Ecto neural progenitor cell (in vitro differentiated cells): ENCODE results near the gene CEACAM3.
A peak's percentile ranks its signal among the peaks of the same experiment; 100 is the strongest.

Source experiments
- DNase-seq: peaks from one replicate; pipeline ENCODE4 v3.0.0-alpha.2; 2018; ENCODE audit warnings: low spot score

Gene CEACAM3

DNA sequence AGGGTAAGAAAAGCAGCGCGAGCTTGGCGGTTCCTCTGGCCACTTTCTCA is 48.4 kb downstream of the CEACAM3 start, which contains the start of gene DMRTC2:
DMRTC2 (plus strand) TSS at position 42 of the 50 bp plus-strand sequence. CDS start 2,387 bp downstream, outside the sequence.
- no peak for DNase-seq

DNA sequence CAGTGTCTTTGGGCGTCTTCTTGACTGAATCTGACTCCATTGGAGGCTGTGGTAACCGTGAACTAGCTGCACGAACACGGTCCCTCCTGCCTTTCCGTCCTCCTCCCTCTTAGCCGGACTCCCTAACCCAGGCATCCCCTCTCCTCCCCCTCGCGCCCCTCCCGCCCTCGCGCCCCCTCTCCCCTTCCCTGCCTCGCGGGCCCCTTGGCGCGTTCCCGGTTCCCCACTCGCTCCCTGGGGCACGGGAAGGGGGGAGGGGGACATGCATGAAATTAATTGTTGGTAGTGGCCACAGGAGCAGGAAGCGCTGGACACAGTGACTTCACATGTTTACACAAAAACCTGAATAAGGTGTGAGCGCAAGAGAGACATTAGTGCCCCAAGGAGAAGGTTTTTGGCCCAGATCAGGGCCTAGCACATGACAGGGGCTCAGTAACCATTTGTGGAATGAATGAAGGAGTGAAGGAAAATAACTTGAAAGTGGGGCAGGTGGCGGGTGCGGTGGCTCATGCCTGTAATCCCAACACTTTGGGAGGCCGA is 48.7 kb downstream of the CEACAM3 start:
- DNase-seq = no peak

DNA sequence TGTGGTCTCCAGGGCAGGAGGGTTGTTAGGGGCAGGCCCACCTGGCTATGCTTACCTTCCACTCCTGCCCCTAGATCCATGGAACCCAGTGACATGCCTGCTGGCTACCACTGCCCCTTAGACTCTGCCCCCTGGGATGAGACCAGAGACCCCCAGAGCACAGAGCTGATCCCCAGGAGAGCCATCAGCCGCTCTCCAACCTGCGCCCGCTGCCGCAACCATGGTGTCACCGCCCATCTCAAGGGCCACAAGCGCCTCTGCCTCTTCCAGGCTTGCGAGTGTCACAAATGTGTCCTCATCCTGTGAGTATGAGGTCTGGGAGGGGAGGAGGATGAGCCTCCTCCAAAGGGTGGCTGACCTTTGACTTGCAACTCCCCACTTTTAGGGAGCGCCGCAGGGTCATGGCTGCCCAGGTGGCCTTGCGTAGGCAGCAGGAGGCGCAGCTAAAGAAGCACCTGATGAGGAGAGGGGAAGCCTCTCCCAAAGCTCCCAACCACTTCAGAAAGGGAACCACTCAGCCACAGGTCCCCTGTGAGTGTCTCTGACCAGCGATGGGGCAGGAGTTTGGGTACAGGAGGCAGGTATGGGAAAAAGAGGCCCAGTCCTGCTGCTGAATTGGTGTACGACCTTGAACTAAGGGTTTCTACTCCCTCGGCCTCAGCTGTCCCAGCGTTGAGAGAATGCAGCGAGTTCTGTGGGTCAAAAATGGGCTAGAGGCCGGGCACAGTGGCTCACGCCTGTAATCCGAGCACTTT is 51.1 kb downstream of the CEACAM3 start:
- DNase-seq = no peak

DNA sequence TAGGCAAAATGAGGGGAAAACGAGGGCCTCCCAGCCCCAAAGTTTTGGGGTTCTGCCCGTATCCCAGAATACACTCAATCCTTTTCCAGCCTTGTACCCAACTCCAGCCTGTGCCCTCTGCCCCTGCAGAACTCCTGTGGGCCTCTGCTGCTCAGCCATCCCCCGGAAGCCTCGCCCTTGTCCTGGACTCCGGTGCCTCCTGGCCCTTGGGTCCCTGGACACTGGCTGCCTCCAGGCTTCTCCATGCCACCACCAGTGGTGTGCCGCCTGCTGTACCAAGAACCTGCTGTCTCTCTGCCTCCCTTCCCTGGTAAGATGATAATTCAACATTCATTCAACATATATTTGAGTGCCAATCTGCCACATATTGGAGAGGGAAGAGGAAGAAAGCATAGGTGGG is 52.3 kb downstream of the CEACAM3 start:
- no peak for DNase-seq

DNA sequence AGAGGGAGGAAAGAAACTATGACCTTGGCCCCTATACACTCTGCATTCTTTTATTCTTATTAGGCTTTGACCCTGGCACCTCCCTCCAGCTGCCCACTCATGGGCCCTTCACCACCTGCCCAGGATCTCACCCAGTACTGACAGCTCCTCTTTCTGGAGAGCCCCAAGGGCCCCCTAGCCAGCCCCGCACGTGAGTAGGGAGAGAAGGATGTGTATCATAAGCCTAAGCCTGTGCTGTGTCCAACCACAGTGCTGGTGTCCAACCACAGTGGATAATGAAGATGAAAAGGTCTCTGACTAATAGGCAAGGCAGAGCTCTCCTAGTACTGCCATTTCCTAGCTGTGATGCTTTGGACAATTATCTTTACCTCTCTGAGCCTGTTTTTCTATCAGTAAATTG is 52.7 kb downstream of the CEACAM3 start:
- DNase-seq = no peak

DNA sequence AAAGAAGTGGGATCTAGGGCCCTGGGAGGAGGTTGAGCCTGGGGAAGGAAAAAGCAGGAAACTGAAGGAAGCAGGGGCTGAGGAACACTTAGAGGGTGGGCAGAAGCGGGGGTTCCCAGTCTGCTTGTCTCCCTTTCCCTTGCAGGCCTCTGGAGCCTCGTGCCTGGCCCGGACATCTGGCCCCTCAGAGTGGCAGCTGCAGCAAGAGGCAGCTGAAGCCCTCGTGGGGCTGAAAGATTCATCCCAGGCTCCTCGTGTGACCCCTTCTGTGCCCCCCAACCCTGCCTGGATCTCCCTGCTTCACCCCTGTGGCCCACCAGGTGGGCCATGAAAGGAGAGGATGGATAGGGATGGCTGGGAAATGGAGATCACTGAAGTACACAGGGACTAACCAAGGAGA is 54.0 kb downstream of the CEACAM3 start:
- no peak for DNase-seq

DNA sequence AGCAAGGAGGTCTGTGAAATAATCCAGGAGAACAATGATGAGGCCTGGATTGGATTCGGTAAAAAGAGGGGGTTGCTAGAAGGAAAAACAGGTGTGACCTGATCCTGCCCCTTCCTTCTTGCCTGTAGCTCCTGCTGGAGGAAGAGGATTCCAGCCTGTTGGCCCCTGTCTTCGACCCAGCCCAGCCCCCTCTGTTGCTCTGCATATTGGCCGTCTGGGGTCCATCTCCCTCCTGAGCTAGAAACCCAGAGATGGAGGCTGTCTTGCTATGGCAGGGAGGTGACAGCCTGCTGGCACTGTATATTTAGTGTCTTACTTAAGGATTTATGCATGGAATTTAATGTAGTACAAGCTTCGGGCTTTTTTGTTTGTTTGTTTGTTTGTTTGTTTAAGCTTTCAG is 55.1 kb downstream of the CEACAM3 start:
- no peak for DNase-seq

DNA sequence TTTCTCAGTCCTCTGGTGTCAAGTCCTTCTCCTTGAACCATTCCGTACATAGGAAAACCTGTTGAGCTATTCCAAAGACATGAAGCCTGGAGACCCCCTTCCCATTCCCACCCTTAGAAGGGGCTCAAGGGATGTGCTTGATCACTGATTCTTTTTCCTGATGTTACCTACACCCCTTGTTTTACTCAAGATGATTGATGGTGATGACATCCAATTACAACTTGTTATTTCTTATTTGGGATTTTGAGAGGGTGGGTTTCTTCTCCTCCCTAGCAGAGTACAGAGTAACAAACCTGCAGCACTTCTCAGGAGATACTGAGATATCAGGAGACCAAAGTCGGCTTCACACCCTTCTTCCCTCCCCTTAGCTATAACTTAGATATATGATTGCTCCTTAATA is 57.0 kb downstream of the CEACAM3 start:
- DNase-seq = no peak

DNA sequence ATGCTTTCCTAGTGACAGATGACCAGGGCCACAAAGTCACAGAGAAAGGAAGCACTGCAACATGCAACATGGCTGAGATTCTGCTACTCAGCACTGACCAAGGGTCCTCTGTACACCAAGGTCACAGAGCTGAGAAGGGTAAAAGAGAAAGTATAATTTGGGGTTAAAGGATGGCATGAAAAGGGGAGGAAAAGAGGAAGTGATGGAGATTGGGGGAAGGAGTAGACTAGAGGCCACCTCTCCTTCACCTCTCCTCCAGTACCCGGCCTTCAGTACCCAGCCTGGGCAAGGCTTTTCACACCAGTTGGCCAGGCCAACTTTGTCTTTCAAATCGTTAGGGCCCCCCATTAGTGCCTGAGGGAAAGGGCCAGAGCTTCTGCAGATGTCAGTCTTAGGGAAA is 57.4 kb downstream of the CEACAM3 start:
- DNase-seq = no peak

DNA sequence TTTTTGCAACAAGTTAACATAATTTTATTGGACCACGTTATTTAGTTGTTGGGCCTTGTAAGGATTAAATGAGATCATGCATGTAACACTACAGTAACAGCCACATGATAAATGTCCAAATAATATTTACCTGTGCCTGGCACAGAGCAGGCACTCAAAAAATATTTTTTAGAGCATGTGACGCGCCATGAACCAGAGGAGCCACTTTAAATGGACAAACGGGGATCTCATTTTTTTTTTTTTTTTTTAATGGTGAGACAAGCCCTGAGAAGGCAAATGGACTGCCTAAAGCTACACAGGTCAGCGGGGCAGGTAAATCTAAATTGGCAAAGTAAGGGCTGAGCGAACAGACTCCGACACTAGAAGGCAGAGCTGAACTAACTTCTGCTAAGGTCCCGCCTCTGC is 62.8 kb downstream of the CEACAM3 start:
- no peak for DNase-seq

DNA sequence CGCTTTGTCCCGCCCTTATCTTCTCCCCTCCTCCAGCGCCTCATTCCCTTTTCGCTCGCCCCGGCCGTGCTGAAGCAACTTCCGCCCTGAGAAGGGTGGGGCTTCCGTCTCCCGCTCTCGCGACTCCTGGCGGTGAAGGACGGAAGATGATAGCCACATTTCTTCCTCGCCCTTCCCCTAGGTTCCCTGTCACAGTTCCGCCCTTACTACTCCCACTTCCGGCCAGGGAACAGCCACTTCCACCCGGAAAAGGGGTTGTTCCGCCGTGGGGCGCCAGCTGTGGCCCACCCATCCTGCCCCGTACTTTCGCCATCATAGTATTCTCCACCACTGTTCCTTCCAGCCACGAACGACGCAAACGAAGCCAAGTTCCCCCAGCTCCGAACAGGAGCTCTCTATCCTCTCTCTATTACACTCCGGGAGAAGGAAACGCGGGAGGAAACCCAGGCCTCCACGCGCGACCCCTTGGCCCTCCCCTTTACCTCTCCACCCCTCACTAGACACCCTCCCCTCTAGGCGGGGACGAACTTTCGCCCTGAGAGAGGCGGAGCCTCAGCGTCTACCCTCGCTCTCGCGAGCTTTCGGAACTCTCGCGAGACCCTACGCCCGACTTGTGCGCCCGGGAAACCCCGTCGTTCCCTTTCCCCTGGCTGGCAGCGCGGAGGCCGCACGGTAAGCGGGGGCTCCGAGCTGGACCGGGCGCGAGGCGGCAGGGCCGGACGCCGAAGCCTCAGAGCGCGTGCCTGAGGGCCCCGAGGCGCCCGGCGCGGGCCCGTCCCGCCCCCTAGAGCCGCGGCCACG is 63.4 kb downstream of the CEACAM3 start, which contains the start of gene RPS19:
RPS19 (plus strand) TSS at position 638 of the 801 bp plus-strand sequence. CDS start 520 bp downstream, outside the sequence.
- DNase-seq = peak; percentile 97

DNA sequence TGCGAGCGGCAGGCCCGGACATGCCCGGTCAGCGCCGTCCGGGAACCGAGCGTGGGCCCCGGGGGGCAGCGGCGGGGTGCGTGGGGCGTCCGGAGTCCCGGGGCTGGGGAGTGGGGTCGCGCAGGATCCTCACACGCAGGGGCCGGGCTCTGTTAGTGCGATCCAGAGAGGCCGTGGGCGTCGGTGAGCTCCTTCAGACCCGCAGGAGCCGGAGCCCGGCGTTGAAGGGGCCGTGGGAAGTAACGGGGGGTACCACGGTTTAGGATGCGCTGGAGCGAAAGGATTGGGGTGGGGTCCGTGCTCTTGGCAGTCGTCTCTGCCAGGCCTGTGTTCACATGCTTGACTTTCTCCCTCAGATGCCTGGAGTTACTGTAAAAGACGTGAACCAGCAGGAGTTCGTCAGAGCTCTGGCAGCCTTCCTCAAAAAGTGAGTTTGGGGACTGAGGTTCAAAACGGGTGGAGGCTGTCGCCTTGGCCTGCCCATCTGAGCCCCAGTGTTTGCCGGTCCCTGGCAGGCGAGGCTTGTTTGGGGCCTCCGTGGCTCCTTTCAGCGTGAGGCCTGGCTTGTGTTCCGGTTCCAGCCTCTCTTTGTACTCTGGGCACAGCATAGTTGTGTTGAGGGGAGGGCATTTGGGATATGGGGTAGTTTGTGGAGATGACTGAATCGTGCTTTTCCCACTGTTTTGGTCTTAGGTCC is 64.2 kb downstream of the CEACAM3 start:
- DNase-seq = no peak
